ENCODE measurements around the gene ABCC3.

- TF ChIP-seq, protein P1, sequence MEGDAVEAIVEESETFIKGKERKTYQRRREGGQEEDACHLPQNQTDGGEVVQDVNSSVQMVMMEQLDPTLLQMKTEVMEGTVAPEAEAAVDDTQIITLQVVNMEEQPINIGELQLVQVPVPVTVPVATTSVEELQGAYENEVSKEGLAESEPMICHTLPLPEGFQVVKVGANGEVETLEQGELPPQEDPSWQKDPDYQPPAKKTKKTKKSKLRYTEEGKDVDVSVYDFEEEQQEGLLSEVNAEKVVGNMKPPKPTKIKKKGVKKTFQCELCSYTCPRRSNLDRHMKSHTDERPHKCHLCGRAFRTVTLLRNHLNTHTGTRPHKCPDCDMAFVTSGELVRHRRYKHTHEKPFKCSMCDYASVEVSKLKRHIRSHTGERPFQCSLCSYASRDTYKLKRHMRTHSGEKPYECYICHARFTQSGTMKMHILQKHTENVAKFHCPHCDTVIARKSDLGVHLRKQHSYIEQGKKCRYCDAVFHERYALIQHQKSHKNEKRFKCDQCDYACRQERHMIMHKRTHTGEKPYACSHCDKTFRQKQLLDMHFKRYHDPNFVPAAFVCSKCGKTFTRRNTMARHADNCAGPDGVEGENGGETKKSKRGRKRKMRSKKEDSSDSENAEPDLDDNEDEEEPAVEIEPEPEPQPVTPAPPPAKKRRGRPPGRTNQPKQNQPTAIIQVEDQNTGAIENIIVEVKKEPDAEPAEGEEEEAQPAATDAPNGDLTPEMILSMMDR (IDR thresholded peaks at IDR 0.05) = no peak
- TF ChIP-seq POLR2AphosphoS5 (IDR thresholded peaks at IDR 0.05) (no peak), POLR2A (IDR thresholded peaks at IDR 0.05) (no peak)
Measured at GRCh38 chr17:50666316-50666715, 31.6 kb downstream of the ABCC3 start.

All from breast epithelium (tissue), 3 donors.